NCI-H2107 treated with DMSO at 0.1 percent for 48 hours (cell line): ENCODE results near the gene MIEN1.
A peak's percentile ranks its signal among the peaks of the same experiment; 100 is the strongest.
"Not testable (repeated sequence)": the region's sequence is repeated elsewhere in the genome, so short reads cannot be mapped to it uniquely, and the experiment has no call there.

Source experiments
- DNase-seq: peaks from one replicate; lab custom pipeline; 2025; ENCODE audit not compliant: unreplicated experiment; lab: John Stamatoyannopoulos, UW

The MIEN1 gene

GRCh38 chr17:39742126-39742855, 12.0 kb upstream of the MIEN1 start:
- DNase-seq: no peak

GRCh38 chr17:39740357-39741111, 10.2 kb upstream of the MIEN1 start:
- peak; percentile 42 for DNase-seq

- no peak for DNase-seq
Observed at GRCh38 chr17:39739885-39740356, 9.6 kb upstream of the MIEN1 start.

- peak; percentile 81 for DNase-seq
Observed at GRCh38 chr17:39738983-39739884, 8.9 kb upstream of the MIEN1 start.

GRCh38 chr17:39738568-39738901, 8.2 kb upstream of the MIEN1 start:
- peak; percentile 38 for DNase-seq

- DNase-seq: peak; percentile 82
Observed at GRCh38 chr17:39737760-39738567, 7.6 kb upstream of the MIEN1 start, which contains the start of gene GRB7. Gene GRB7, plus strand, starts transcription at chr17:39737938. Its CDS starts 4,364 bp downstream, at chr17:39742302.

- no peak for DNase-seq
Observed at GRCh38 chr17:39737206-39737759, 7.0 kb upstream of the MIEN1 start.

- DNase-seq: no peak
Observed at GRCh38 chr17:39736319-39737165, 6.2 kb upstream of the MIEN1 start.

GRCh38 chr17:39735882-39736281, 5.5 kb upstream of the MIEN1 start:
- no peak for DNase-seq

- DNase-seq: no peak
Observed at GRCh38 chr17:39732586-39732985, 2.3 kb upstream of the MIEN1 start.

GRCh38 chr17:39729280-39729851, 966 bp downstream of the MIEN1 start:
- no peak for DNase-seq

GRCh38 chr17:39727556-39727955, 2.8 kb downstream of the MIEN1 start:
- DNase-seq: no peak

GRCh38 chr17:39726617-39727016, 3.7 kb downstream of the MIEN1 start:
- DNase-seq: no peak

GRCh38 chr17:39725923-39726322, 4.4 kb downstream of the MIEN1 start:
- DNase-seq: not testable (repeated sequence)

GRCh38 chr17:39724731-39725130, 5.6 kb downstream of the MIEN1 start:
- DNase-seq: no peak

- no peak for DNase-seq
Observed at GRCh38 chr17:39722965-39723848, 7.1 kb downstream of the MIEN1 start.

GRCh38 chr17:39722104-39722503, 8.2 kb downstream of the MIEN1 start:
- no peak for DNase-seq
